HepG2 (cell line): ENCODE data around the gene OSBPL2. TPM values are rescaled to one million over a fixed set of nuclear protein-coding genes. Genes with fewer than 3 reads are reported as not detected.

ENCODE experiments used
- IKZF1 ChIP-seq: fragments of 450-650 bp; IDR thresholded peaks from 2 replicates; pipeline ENCODE4 v1.7.1; 2016
- polyA plus RNA-seq, 8 experiments: library from polyadenylated mRNA; depleted of rRNA in 3 of 8; stranded (reverse) in 7 of 8; unstranded in 1 of 8; fragments of >200 nt; fragmentation: Illumina TruSeq in 4 of 8; extraction: Trizol in 4 of 8; gene quantifications; 2 replicates each; pipeline versions ENCODE4 v1.2.1 to v1.2.3, GENCODE V29; 2011 to 2016; ENCODE audit warnings: low read depth in 4 of 8, missing spikeins in 1 of 8, mixed read lengths in 1 of 8; ENCODE audit not compliant: insufficient read depth in 1 of 8
- total RNA-seq, 5 experiments: library from RNA; depleted of rRNA; stranded (reverse); fragments of >200 nt; fragmentation: Illumina TruSeq; extraction: Trizol; gene quantifications; 2 replicates each; pipeline ENCODE4 v1.2.3, GENCODE V29; 2016; ENCODE audit warnings: low read depth in 1 of 5
- TF ChIP-seq, protein P1 (sequence below), 2 experiments: IDR thresholded peaks; 2 replicates each; pipeline ENCODE4 v1.6.1; 2011 to 2012; ENCODE audit warnings: low read length in 2 of 2, borderline replicate concordance in 1 of 2, low read depth in 1 of 2, mild to moderate bottlenecking in 1 of 2, moderate library complexity in 1 of 2
- TF ChIP-seq, protein P2 (sequence below), 2 experiments: fragments of 450-650 bp in 1 of 2; sonication (generic) in 1 of 2; formaldehyde crosslinking in 1 of 2; IDR thresholded peaks; 2 replicates each; pipeline versions ENCODE4 v1.6.1 to v1.8.0; 2016 to 2022; ENCODE audit warnings: antibody characterized with exemption in 1 of 2, mild to moderate bottlenecking in 1 of 2, missing genetic modification reagents in 1 of 2
- TF ChIP-seq, protein P3 (sequence below): sonication (generic); formaldehyde crosslinking; IDR thresholded peaks from 2 replicates; pipeline ENCODE4 v1.5.0; 2020; ENCODE audit warnings: mild to moderate bottlenecking, low read depth, missing genetic modification reagents, borderline replicate concordance

The OSBPL2 gene
- total and polyA plus RNA-seq, 2 of the 13 experiments (the other 11 are each of a cell fraction or from before 2014, with no cell fraction given) = 18.5 to 37.4 TPM

DNA sequence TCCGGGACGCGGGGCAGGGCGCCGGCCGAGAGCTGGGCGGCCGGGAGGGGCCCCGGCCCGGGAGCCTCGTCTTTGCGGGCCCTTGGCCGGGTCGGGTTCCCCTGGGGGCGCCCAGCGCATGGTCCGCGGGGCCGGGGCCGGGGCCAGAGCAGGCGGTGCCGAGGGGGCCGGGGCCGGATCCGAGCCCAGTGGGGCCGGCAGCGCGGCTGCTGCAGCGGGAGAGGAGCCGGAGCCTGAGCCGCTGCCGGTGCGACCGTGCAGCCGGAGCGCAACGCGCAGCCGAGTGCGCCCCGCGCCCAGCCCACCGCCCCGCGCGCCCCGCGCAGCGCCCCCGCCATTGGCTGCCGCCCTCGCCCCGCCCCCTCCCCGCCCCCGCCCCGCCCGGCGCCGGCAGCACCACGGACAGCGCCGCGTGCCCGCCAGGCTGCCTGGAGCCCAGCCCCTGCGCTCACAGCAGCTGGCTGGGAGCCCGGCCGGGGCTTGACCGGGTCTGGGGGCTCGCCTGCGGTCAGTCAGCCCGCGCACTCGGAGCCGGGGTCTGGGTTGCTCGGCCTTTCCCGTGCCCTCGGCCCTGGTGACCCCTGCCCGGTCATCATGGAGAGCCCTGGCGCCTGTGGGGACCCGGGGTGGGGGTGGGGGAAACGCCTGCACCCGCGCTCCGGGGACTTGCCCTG is 18.2 kb upstream of the OSBPL2 start, which contains the start of gene HRH3 (continued):
- TF ChIP-seq, protein P1, sequence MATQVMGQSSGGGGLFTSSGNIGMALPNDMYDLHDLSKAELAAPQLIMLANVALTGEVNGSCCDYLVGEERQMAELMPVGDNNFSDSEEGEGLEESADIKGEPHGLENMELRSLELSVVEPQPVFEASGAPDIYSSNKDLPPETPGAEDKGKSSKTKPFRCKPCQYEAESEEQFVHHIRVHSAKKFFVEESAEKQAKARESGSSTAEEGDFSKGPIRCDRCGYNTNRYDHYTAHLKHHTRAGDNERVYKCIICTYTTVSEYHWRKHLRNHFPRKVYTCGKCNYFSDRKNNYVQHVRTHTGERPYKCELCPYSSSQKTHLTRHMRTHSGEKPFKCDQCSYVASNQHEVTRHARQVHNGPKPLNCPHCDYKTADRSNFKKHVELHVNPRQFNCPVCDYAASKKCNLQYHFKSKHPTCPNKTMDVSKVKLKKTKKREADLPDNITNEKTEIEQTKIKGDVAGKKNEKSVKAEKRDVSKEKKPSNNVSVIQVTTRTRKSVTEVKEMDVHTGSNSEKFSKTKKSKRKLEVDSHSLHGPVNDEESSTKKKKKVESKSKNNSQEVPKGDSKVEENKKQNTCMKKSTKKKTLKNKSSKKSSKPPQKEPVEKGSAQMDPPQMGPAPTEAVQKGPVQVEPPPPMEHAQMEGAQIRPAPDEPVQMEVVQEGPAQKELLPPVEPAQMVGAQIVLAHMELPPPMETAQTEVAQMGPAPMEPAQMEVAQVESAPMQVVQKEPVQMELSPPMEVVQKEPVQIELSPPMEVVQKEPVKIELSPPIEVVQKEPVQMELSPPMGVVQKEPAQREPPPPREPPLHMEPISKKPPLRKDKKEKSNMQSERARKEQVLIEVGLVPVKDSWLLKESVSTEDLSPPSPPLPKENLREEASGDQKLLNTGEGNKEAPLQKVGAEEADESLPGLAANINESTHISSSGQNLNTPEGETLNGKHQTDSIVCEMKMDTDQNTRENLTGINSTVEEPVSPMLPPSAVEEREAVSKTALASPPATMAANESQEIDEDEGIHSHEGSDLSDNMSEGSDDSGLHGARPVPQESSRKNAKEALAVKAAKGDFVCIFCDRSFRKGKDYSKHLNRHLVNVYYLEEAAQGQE (IDR thresholded peaks at IDR 0.05; ENCODE audit: borderline replicate concordance in 1 of 2, low read depth in 1 of 2, low read length in 2 of 2) = peak; percentile 81 to 93
- TF ChIP-seq, protein P2, sequence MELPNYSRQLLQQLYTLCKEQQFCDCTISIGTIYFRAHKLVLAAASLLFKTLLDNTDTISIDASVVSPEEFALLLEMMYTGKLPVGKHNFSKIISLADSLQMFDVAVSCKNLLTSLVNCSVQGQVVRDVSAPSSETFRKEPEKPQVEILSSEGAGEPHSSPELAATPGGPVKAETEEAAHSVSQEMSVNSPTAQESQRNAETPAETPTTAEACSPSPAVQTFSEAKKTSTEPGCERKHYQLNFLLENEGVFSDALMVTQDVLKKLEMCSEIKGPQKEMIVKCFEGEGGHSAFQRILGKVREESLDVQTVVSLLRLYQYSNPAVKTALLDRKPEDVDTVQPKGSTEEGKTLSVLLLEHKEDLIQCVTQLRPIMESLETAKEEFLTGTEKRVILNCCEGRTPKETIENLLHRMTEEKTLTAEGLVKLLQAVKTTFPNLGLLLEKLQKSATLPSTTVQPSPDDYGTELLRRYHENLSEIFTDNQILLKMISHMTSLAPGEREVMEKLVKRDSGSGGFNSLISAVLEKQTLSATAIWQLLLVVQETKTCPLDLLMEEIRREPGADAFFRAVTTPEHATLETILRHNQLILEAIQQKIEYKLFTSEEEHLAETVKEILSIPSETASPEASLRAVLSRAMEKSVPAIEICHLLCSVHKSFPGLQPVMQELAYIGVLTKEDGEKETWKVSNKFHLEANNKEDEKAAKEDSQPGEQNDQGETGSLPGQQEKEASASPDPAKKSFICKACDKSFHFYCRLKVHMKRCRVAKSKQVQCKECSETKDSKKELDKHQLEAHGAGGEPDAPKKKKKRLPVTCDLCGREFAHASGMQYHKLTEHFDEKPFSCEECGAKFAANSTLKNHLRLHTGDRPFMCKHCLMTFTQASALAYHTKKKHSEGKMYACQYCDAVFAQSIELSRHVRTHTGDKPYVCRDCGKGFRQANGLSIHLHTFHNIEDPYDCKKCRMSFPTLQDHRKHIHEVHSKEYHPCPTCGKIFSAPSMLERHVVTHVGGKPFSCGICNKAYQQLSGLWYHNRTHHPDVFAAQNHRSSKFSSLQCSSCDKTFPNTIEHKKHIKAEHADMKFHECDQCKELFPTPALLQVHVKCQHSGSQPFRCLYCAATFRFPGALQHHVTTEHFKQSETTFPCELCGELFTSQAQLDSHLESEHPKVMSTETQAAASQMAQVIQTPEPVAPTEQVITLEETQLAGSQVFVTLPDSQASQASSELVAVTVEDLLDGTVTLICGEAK (IDR thresholded peaks at IDR 0.05) = no peak
- TF ChIP-seq, protein P2 (CRISPR knock-in tag; IDR thresholded peaks at IDR 0.05) = peak; percentile 56; the same call in 1 of the 2 replicates
- no peak for TF ChIP-seq IKZF1
- TF ChIP-seq, protein P3, sequence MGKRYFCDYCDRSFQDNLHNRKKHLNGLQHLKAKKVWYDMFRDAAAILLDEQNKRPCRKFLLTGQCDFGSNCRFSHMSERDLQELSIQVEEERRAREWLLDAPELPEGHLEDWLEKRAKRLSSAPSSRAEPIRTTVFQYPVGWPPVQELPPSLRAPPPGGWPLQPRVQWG (CRISPR knock-in tag) = no peak
